ENCODE data around the gene SSPN.

DNA sequence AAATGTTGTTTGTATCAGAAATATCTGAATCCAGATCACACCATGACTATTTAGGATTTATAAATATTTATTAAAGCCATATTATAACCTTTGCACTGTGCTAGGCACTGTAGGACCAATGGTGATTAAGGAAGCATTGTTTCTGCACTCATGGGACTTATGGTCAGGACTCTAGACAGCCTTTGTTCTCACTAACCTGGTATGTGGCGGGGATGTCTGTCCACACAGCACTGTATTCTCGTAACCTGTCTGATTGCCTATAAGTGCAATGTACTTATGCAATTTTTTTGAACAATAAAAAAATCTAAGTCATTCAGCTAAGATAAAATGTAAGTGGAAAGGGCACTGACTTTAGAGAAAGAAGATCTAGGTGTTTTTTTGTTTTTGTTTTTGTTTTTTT is 6.7 kb upstream of the SSPN start:
- TF ChIP-seq POLR2AphosphoS5 (IDR thresholded peaks at IDR 0.05) (no peak), EP300 (IDR thresholded peaks at IDR 0.05) (no peak)
- TF ChIP-seq, protein P1, sequence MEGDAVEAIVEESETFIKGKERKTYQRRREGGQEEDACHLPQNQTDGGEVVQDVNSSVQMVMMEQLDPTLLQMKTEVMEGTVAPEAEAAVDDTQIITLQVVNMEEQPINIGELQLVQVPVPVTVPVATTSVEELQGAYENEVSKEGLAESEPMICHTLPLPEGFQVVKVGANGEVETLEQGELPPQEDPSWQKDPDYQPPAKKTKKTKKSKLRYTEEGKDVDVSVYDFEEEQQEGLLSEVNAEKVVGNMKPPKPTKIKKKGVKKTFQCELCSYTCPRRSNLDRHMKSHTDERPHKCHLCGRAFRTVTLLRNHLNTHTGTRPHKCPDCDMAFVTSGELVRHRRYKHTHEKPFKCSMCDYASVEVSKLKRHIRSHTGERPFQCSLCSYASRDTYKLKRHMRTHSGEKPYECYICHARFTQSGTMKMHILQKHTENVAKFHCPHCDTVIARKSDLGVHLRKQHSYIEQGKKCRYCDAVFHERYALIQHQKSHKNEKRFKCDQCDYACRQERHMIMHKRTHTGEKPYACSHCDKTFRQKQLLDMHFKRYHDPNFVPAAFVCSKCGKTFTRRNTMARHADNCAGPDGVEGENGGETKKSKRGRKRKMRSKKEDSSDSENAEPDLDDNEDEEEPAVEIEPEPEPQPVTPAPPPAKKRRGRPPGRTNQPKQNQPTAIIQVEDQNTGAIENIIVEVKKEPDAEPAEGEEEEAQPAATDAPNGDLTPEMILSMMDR (IDR thresholded peaks at IDR 0.05) = no peak
